Neural progenitor cell (in vitro differentiated cells): ENCODE data around the gene VTN. TPM values are rescaled to one million over a fixed set of nuclear protein-coding genes. Genes with fewer than 3 reads are reported as not detected.

ENCODE experiments used
- DNase-seq: peaks from one replicate; pipeline ENCODE4 v3.0.0-alpha.2; 2016; ENCODE audit warnings: low spot score
- H2AFZ ChIP-seq: fragments of 200-600 bp; sonication (generic); replicated peaks from 2 replicates; pipeline ENCODE4 v1.6.1; 2016; ENCODE audit warnings: antibody characterized with exemption
- H3F3A ChIP-seq: fragments of 200-600 bp; sonication (generic); 2 replicates; pipeline ENCODE4 v1.6.1; 2016; ENCODE audit warnings: antibody characterized with exemption, low read depth
- H3K27ac ChIP-seq: fragments of 200-600 bp; sonication (generic); 2 replicates; pipeline ENCODE4 v1.5.1; 2016; ENCODE audit warnings: mild to moderate bottlenecking
- H3K27me3 ChIP-seq: fragments of 200-600 bp; sonication (generic); 2 replicates; pipeline ENCODE4 v1.6.1; 2016; ENCODE audit warnings: mild to moderate bottlenecking, moderate library complexity
- H3K36me3 ChIP-seq: fragments of 200-600 bp; sonication (generic); 2 replicates; pipeline ENCODE4 v1.5.1; 2016
- H3K4me1 ChIP-seq: fragments of 200-600 bp; sonication (generic); 2 replicates; pipeline ENCODE4 v1.6.1; 2016; ENCODE audit warnings: mixed run types
- H3K4me2 ChIP-seq: fragments of 200-600 bp; sonication (generic); 2 replicates; pipeline ENCODE4 v1.6.1; 2016
- H3K4me3 ChIP-seq: fragments of 200-600 bp; sonication (generic); 2 replicates; pipeline ENCODE4 v1.5.1; 2016
- H3K79me2 ChIP-seq: fragments of 200-600 bp; sonication (generic); 2 replicates; pipeline ENCODE4 v1.6.1; 2016; ENCODE audit warnings: low read depth
- H3K9ac ChIP-seq: fragments of 200-600 bp; sonication (generic); 2 replicates; pipeline ENCODE4 v1.6.1; 2016
- H3K9me3 ChIP-seq: fragments of 200-600 bp; sonication (generic); 2 replicates; pipeline ENCODE4 v1.5.1; 2016; ENCODE audit warnings: low read depth
- H4K20me1 ChIP-seq: fragments of 200-600 bp; sonication (generic); 2 replicates; pipeline ENCODE4 v1.6.1; 2016; ENCODE audit warnings: low read depth
- H3K27ac Mint-ChIP-seq: 3 replicates; pipeline ENCODE4 v1.8.0; 2021; ENCODE audit warnings: mixed read lengths
- H3K27me3 Mint-ChIP-seq: 2 replicates; pipeline ENCODE4 v1.8.0; 2022; ENCODE audit warnings: low read depth, mild to moderate bottlenecking, inconsistent platforms, moderate library complexity, mixed read lengths; ENCODE audit not compliant: insufficient read depth
- H3K36me3 Mint-ChIP-seq: 3 replicates; pipeline ENCODE4 v1.8.0; 2021; ENCODE audit warnings: mixed read lengths
- H3K4me1 Mint-ChIP-seq: 3 replicates; pipeline ENCODE4 v1.8.0; 2021; ENCODE audit warnings: mixed read lengths
- H3K4me3 Mint-ChIP-seq: 3 replicates; pipeline ENCODE4 v1.8.0; 2021; ENCODE audit warnings: mild to moderate bottlenecking, moderate library complexity, mixed read lengths
- H3K9me3 Mint-ChIP-seq: 3 replicates; pipeline ENCODE4 v1.8.0; 2020; ENCODE audit warnings: mixed read lengths
- CTCF ChIP-seq: fragments of 200-600 bp; sonication (generic); IDR thresholded peaks from 2 replicates; pipeline ENCODE4 v1.5.1; 2017; ENCODE audit warnings: antibody characterized with exemption, mild to moderate bottlenecking
- EZH2 ChIP-seq: fragments of 200-600 bp; sonication (generic); IDR thresholded peaks from 2 replicates; pipeline ENCODE4 v1.6.1; 2017; ENCODE audit warnings: antibody characterized with exemption, mild to moderate bottlenecking, moderate library complexity
- EZH2phosphoT487 ChIP-seq: fragments of 200-600 bp; sonication (generic); IDR thresholded peaks from 2 replicates; pipeline ENCODE4 v1.6.1; 2017; ENCODE audit warnings: antibody characterized with exemption
- total RNA-seq: library from RNA; depleted of rRNA; stranded (reverse); fragments of >200 nt; gene quantifications from 2 replicates; pipeline ENCODE4 v1.2.3, GENCODE V29; 2015; ENCODE audit warnings: low replicate concordance

VTN gene
- total RNA-seq, 1 donor from 2014 or later, result 1.2 TPM

DNA sequence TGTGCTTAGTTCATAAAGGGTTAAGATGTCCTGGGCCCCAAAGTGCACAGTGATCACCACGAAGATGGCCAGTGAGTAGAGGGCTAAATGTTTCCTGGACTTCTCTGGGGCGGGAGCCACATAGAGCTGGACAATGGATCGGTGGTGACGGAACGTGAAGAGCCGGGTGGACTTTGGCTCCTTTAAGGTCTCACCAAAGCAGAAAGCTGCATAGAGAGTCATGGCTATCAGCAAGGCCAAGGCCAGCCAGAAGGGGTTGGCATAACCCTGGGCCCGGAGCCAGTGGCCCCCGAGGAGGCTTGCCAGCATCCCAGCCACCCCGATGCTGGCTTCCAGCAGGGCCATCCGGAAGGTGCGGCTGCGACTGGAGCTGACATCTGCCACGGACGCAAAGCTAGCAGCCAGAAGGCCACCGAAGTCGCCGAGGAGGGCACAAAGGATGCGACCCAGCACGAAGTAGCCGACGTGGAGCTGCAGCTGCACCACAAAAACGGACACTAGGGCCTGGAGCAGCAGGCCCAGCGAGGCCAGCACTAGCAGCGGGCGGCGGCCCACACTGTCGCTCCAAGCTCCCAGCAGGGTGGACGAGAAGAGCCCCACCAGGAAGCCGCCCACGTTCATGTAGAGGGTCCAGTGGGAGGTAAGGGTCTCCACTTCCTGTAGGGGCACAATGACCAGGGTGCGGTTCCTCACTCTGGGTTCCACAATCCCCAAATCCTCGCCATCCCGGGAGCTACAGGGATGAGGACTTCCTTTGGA is 34.9 kb upstream of the VTN start:
- no peak for DNase-seq
- Histone ChIP-seq H3K27ac (no peak overlapping the region), H2AFZ (no peak overlapping the region), H3K36me3 (no peaks in the 10 kb centered on the region), H3K27me3 (peaks cover 71% of the 10 kb centered on the region), H3K4me2 (peak overlapping the region; percentile 94), H3K79me2 (no peaks in the 10 kb centered on the region), H3F3A (peaks cover 27% of the 10 kb centered on the region), H4K20me1 (no peaks in the 10 kb centered on the region), H3K4me3 (peak overlapping the region; percentile 63), H3K4me1 (peaks cover 21% of the 10 kb centered on the region), H3K9ac (no peak overlapping the region), H3K9me3 (no peaks in the 10 kb centered on the region)
- no peaks in the 10 kb centered on the region for H3K36me3 Mint-ChIP-seq
- peaks cover 17% of the 10 kb centered on the region for H3K4me1 Mint-ChIP-seq
- H3K4me3 Mint-ChIP-seq, result peak overlapping the region; percentile 87
- no peaks in the 10 kb centered on the region for H3K9me3 Mint-ChIP-seq
- H3K27me3 Mint-ChIP-seq, result peaks cover 15% of the 10 kb centered on the region
- TF ChIP-seq EZH2 (no peak), EZH2phosphoT487 (no peak), CTCF (no peak)
- no peak overlapping the region for H3K27ac Mint-ChIP-seq

- Histone ChIP-seq H3K9me3 (no peaks in the 10 kb centered on the region), H3F3A (peaks cover 27% of the 10 kb centered on the region), H3K4me2 (no peak overlapping the region), H3K36me3 (no peaks in the 10 kb centered on the region), H3K79me2 (no peaks in the 10 kb centered on the region), H4K20me1 (no peaks in the 10 kb centered on the region), H3K9ac (no peak overlapping the region), H3K27ac (no peak overlapping the region), H3K27me3 (peaks cover 73% of the 10 kb centered on the region), H3K4me3 (no peak overlapping the region), H2AFZ (no peak overlapping the region), H3K4me1 (peaks cover 21% of the 10 kb centered on the region)
- Mint-ChIP-seq H3K4me3 (peak overlapping the region; percentile 87), H3K4me1 (peaks cover 17% of the 10 kb centered on the region), H3K36me3 (no peaks in the 10 kb centered on the region), H3K27me3 (peaks cover 15% of the 10 kb centered on the region), H3K27ac (no peak overlapping the region), H3K9me3 (no peaks in the 10 kb centered on the region)
- no peak for TF ChIP-seq EZH2phosphoT487
- no peak for TF ChIP-seq CTCF
- TF ChIP-seq EZH2, result no peak
- no peak for DNase-seq
Measured at GRCh38 chr17:28404461-28404811, 34.3 kb upstream of the VTN start.

GRCh38 chr17:28404007-28404406 is 33.9 kb upstream of the VTN start:
- H3K4me3 ChIP-seq, result no peak overlapping the region
- no peaks in the 10 kb centered on the region for H3K79me2 ChIP-seq
- H3K9me3 ChIP-seq, result no peaks in the 10 kb centered on the region
- no peak overlapping the region for H3K4me3 Mint-ChIP-seq
- no peak for DNase-seq
- no peak overlapping the region for H2AFZ ChIP-seq
- no peaks in the 10 kb centered on the region for H3K36me3 ChIP-seq
- H3K27me3 Mint-ChIP-seq, result peaks cover 17% of the 10 kb centered on the region
- H3K9me3 Mint-ChIP-seq, result no peaks in the 10 kb centered on the region
- H3K36me3 Mint-ChIP-seq, result no peaks in the 10 kb centered on the region
- H3K4me1 ChIP-seq, result peaks cover 21% of the 10 kb centered on the region
- no peak overlapping the region for H3K27ac Mint-ChIP-seq
- no peaks in the 10 kb centered on the region for H4K20me1 ChIP-seq
- H3K4me1 Mint-ChIP-seq, result peaks cover 17% of the 10 kb centered on the region
- no peak overlapping the region for H3K4me2 ChIP-seq
- peaks cover 27% of the 10 kb centered on the region for H3F3A ChIP-seq
- TF ChIP-seq EZH2phosphoT487, result no peak
- no peak for TF ChIP-seq CTCF
- TF ChIP-seq EZH2, result no peak
- no peak overlapping the region for H3K9ac ChIP-seq
- peaks cover 73% of the 10 kb centered on the region for H3K27me3 ChIP-seq
- H3K27ac ChIP-seq, result no peak overlapping the region
